AG04449 (cell line): ENCODE data around the gene GABBR2.

ENCODE experiments used
- CTCF ChIA-PET: fragments of 350-600 bp; formaldehyde crosslinking; extraction: SDS; loops from one replicate; lab custom pipeline; 2021; ENCODE audit warnings: antibody characterized with exemption; lab: Yijun Ruan, JAX
- POLR2A ChIA-PET: fragments of 400-600, 350-600 bp; formaldehyde crosslinking; extraction: SDS; loops from one replicate; lab custom pipeline; 2020; ENCODE audit warnings: antibody characterized with exemption, inconsistent platforms; lab: Yijun Ruan, JAX
- DNase-seq: peaks from one replicate; pipeline ENCODE4 v3.0.0-alpha.2; 2010; ENCODE audit warnings: low read depth, low spot score
- H3K4me3 ChIP-seq: 2 replicates; pipeline ENCODE4 v1.5.1; 2011; ENCODE audit warnings: low read depth, mild to moderate bottlenecking, control low read depth, low read length
- TF ChIP-seq, protein P1 (sequence below): IDR thresholded peaks from one replicate; pipeline ENCODE4 v1.5.1; 2011; ENCODE audit warnings: mild to moderate bottlenecking, moderate library complexity, low read length, control low read depth, inconsistent platforms; ENCODE audit not compliant: insufficient read depth; ENCODE audit errors: missing control alignments

GABBR2 gene

GRCh38 chr9:98727428-98727827 is 18.7 kb upstream of the GABBR2 start:
- TF ChIP-seq, protein P1, sequence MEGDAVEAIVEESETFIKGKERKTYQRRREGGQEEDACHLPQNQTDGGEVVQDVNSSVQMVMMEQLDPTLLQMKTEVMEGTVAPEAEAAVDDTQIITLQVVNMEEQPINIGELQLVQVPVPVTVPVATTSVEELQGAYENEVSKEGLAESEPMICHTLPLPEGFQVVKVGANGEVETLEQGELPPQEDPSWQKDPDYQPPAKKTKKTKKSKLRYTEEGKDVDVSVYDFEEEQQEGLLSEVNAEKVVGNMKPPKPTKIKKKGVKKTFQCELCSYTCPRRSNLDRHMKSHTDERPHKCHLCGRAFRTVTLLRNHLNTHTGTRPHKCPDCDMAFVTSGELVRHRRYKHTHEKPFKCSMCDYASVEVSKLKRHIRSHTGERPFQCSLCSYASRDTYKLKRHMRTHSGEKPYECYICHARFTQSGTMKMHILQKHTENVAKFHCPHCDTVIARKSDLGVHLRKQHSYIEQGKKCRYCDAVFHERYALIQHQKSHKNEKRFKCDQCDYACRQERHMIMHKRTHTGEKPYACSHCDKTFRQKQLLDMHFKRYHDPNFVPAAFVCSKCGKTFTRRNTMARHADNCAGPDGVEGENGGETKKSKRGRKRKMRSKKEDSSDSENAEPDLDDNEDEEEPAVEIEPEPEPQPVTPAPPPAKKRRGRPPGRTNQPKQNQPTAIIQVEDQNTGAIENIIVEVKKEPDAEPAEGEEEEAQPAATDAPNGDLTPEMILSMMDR, result no peak
- ChIA-PET POLR2A (no interaction called here), CTCF (interaction anchor here (1.9 to 2.5 kb wide), 2 partner anchors 48 to 412 kb away, joined by 5 to 9 read pairs; no protein-coding TSS in a partner anchor)
- DNase-seq, result no peak
- no peak overlapping the region for H3K4me3 ChIP-seq

DNA sequence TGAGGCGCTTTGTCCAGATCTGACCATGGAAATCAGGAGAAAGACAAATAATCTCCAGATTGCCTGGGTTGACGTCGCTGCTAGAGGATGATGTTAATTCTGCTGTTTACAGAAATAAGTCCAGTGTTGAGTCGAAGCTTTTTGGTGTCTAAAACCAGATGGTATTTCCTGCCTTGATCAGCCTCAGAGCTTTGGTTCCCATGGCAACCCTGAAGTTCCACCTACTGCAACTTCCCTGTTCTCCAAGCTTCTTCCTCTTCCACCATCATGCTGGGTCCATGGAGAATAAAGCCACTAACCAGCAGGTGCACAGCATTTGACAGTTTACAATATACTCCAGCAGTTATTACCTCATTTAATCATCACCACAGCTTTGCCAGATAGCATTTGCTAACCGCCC is 18.0 kb upstream of the GABBR2 start:
- CTCF ChIA-PET, result interaction anchor here (0.9 to 2.5 kb wide), 2 partner anchors 11 to 411 kb away, joined by 3 to 9 read pairs; no protein-coding TSS in a partner anchor
- POLR2A ChIA-PET, result no interaction called here
- no peak for DNase-seq
- TF ChIP-seq, protein P1, result no peak
- H3K4me3 ChIP-seq, result no peak overlapping the region

DNA sequence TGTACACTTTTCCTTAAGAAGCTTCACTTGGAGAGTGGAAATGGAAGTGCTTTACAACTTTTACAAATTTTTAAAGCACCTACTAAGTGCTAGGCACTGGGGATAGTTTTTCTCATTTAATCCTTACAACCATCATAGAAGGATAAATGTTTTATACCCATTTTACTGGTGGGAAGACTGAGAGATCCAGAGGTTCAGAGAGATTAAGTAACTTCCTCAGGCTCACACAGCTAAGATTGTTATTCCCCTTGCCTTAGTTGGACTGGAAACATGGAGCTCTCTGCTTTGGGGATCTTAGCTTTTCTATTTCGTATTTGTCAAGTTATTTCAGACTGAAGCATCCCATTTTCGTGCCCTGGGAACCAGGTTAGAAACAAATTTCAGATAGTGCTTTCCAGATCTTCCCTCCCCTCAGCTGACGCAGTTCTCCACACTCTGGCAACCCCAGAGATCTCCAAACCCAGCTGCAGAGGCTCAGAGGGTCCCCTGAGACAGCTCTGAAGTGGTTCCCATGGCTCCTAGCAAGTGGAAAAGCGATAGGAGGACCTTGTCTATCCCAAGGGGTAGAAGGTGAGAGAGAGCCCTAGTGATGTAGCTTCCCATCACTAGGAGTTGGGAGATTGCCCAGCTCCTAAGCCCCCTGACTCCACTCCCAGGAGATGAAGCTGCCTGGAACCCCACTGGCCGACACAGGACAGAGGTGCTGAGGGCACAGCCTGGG is 16.2 kb upstream of the GABBR2 start:
- no peak for DNase-seq
- ChIA-PET CTCF (interaction anchor here (1.4 to 4.3 kb wide), 4 partner anchors 18 to 410 kb away, joined by 3 to 16 read pairs (median 6); no protein-coding TSS in a partner anchor), POLR2A (no interaction called here)
- TF ChIP-seq, protein P1, result no peak
- H3K4me3 ChIP-seq, result no peak overlapping the region

- H3K4me3 ChIP-seq, result no peak overlapping the region
- DNase-seq, result no peak
- POLR2A ChIA-PET, result no interaction called here
- TF ChIP-seq, protein P1, result no peak
- CTCF ChIA-PET, result interaction anchor here (4.3 kb wide), 1 partner anchor 54 kb away, joined by 16 read pairs; no protein-coding TSS in a partner anchor
Observed at GRCh38 chr9:98721643-98722042, 12.9 kb upstream of the GABBR2 start.

DNA sequence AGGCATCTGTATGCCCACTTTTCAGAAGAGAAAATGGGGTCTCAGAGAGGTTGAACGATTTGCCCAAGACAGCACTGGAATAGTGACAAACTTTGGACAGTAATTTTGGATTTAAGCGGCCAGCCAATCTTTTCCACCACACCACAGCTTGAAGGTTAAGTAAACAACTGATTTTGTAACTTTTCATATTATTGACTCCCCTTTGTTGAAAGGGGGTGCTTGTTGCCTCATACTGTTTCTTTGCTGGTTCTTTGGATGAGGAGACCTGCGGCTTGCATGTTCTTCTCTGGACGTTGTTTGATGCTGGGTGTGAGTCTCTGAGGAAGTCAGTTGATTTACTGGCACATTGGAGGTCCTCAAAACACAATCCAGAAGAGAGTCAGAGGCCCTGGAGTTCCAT is 11.7 kb upstream of the GABBR2 start:
- TF ChIP-seq, protein P1, result no peak
- no peak overlapping the region for H3K4me3 ChIP-seq
- CTCF ChIA-PET, result interaction anchor here (1.1 kb wide), 1 partner anchor 54 kb away, joined by 4 read pairs; no protein-coding TSS in a partner anchor
- POLR2A ChIA-PET, result no interaction called here
- DNase-seq, result no peak

DNA sequence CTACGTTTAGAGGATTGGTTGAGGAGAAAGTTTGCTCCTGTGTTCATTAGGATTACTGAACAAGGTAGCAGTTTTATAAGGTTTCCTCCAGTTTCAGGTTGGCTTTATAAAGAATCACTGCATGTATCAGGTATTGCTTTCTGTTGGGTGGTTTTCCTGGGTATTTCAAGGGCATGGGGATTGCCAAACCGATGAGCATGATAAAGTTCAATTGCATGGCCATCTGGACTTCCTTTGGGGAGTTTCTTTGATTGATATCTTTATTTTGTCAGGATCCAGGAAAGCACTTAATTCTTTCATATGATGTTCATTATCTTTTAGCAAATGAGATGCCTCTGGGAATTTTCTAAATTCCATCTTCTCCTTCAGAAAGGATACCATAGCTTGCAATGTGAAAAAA is 10.3 kb upstream of the GABBR2 start:
- TF ChIP-seq, protein P1, result no peak
- POLR2A ChIA-PET, result no interaction called here

More for the DNA sequence above, 10.3 kb upstream of the GABBR2 start:
- CTCF ChIA-PET, result no interaction called here
- no peak overlapping the region for H3K4me3 ChIP-seq
- no peak for DNase-seq
